ENCODE data around the gene IRF2BP2. TPM values are rescaled to one million over a fixed set of nuclear protein-coding genes. Genes with fewer than 3 reads are reported as not detected.
"Not testable (repeated sequence)": the region's sequence is repeated elsewhere in the genome, so short reads cannot be mapped to it uniquely, and the experiment has no call there.

Gene IRF2BP2
- total and polyA plus RNA-seq, 2 donors (not counting 1 experiment from before 2014, with no cell fraction given): 126 to 255 TPM

- no peak overlapping the region for H3K27ac Mint-ChIP-seq
- Histone ChIP-seq H4K20me1 (ENCODE audit: control insufficient read depth, insufficient read depth, low read length, poor library complexity, severe bottlenecking) (no peaks in the 10 kb centered on the region), H3K9ac (ENCODE audit: low read length) (no peak overlapping the region), H3K4me3 (ENCODE audit: control extremely low read depth in 1 of 5, extremely low read depth in 1 of 5, insufficient read depth in 1 of 5, low read depth in 2 of 5, low read length in 4 of 5) (no peak overlapping the region), H3K27me3 (replicated peaks in 1 of 4; ENCODE audit: control extremely low read depth in 1 of 4, control insufficient read depth in 3 of 4, insufficient read depth in 4 of 4, low read length in 3 of 4) (no peaks in the 10 kb centered on the region), H2AFZ (ENCODE audit: insufficient read depth, low read depth, low read length, poor library complexity, severe bottlenecking) (no peak overlapping the region), H3K9me3 (ENCODE audit: control extremely low read depth in 1 of 3, control insufficient read depth in 2 of 3, insufficient read depth in 1 of 3, low read length in 2 of 3) (no peaks in the 10 kb centered on the region), H3K79me2 (ENCODE audit: control insufficient read depth, insufficient read depth, low read length) (no peaks in the 10 kb centered on the region), H3K36me3 (replicated peaks in 1 of 2; ENCODE audit: control extremely low read depth in 1 of 2, control insufficient read depth in 1 of 2, extremely low read depth in 1 of 2, insufficient read depth in 2 of 2, low read length in 1 of 2) (no peaks in the 10 kb centered on the region), H3K4me1 (ENCODE audit: control insufficient read depth in 2 of 2, insufficient read depth in 2 of 2, low read length in 2 of 2) (no peaks in the 10 kb centered on the region), H3K27ac (ENCODE audit: low read length in 2 of 2) (no peak overlapping the region), H3K4me2 (replicated peaks; ENCODE audit: low read depth, low read length, poor library complexity, severe bottlenecking) (no peak overlapping the region)
- H3K27me3 Mint-ChIP-seq: no peaks in the 10 kb centered on the region
- no peaks in the 10 kb centered on the region for H3K9me3 Mint-ChIP-seq (ENCODE audit: insufficient read depth)
- TF ChIP-seq, protein P1, sequence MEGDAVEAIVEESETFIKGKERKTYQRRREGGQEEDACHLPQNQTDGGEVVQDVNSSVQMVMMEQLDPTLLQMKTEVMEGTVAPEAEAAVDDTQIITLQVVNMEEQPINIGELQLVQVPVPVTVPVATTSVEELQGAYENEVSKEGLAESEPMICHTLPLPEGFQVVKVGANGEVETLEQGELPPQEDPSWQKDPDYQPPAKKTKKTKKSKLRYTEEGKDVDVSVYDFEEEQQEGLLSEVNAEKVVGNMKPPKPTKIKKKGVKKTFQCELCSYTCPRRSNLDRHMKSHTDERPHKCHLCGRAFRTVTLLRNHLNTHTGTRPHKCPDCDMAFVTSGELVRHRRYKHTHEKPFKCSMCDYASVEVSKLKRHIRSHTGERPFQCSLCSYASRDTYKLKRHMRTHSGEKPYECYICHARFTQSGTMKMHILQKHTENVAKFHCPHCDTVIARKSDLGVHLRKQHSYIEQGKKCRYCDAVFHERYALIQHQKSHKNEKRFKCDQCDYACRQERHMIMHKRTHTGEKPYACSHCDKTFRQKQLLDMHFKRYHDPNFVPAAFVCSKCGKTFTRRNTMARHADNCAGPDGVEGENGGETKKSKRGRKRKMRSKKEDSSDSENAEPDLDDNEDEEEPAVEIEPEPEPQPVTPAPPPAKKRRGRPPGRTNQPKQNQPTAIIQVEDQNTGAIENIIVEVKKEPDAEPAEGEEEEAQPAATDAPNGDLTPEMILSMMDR (IDR thresholded peaks at IDR 0.05): no peak
- no peak for TF ChIP-seq EZH2 (IDR thresholded peaks at IDR 0.05; ENCODE audit: borderline replicate concordance, insufficient read depth, low read depth, low read length, poor library complexity, severe bottlenecking)
- H3K4me3 Mint-ChIP-seq: no peak overlapping the region
- 100% methylated on average over 2 of the region's 4 CpGs for WGBS (ENCODE audit: insufficient coverage)
- CTCF ChIA-PET: no interaction called here
- H3K4me1 Mint-ChIP-seq: no peaks in the 10 kb centered on the region
- intact Hi-C loops (cut with micrococcal nuclease): no loop called here
- POLR2A ChIA-PET: interaction anchor here (0.8 kb wide), 1 partner anchor 35 kb away, joined by 9 read pairs; no protein-coding TSS in a partner anchor
- DNase-seq: no peak
- ATAC-seq (ENCODE audit: low read depth): no peak
These were observed 30.0 kb upstream of the IRF2BP2 start for GRCh38 chr1:234639961-234640360.

DNA sequence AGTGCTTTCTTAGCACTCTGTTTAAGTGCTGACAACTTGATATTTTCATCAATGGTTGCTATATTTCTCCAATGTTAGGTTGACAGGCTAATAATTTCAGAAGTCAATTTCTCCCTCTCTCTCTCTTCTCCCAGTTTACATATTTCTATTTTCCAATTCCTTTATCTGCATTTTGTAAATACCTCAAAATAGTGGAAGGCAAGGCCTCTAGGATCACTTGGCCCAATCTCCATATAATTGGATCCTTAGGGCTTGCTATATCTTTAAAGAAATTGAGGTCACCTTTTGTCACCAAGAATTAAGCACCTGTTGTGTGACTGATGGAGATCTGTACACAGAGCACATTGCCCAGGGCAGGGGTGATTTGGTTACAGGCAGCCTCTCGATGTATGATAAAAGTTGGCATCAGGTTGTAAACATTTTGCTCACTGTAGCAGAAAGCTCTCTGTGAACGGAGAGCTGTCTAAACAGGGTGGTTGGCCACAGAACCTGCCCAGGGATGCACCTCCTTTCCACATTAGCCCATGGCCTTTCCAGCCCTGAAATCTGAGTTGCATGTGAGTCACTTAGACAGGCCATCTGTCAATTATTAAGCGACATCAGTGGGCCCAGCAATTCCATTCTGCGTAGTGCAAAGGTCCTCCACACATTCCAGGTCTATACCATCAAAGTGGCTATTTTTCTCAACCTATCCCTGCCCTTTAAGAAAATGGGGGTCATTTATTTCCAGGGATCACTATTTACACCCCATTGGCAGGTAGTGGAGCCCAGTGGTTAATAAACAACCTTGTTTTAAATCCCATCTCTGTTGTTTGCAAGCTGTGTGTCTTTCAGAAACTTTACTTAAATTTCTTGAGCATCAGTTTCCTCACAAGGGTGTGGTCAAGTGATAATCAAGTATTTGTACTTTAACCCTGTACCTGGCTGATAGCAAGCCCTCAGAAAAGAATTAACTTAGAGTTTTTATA is 29.1 kb upstream of the IRF2BP2 start:
- intact Hi-C loops (cut with micrococcal nuclease): no loop called here
- Histone ChIP-seq H4K20me1 (ENCODE audit: control insufficient read depth, insufficient read depth, low read length, poor library complexity, severe bottlenecking) (no peaks in the 10 kb centered on the region), H3K79me2 (ENCODE audit: control insufficient read depth, insufficient read depth, low read length) (no peaks in the 10 kb centered on the region), H3K4me3 (ENCODE audit: control extremely low read depth in 1 of 5, extremely low read depth in 1 of 5, insufficient read depth in 1 of 5, low read depth in 2 of 5, low read length in 4 of 5) (no peak overlapping the region), H3K9me3 (ENCODE audit: control extremely low read depth in 1 of 3, control insufficient read depth in 2 of 3, insufficient read depth in 1 of 3, low read length in 2 of 3) (no peaks in the 10 kb centered on the region), H3K4me1 (ENCODE audit: control insufficient read depth in 2 of 2, insufficient read depth in 2 of 2, low read length in 2 of 2) (no peaks in the 10 kb centered on the region), H2AFZ (ENCODE audit: insufficient read depth, low read depth, low read length, poor library complexity, severe bottlenecking) (no peak overlapping the region), H3K4me2 (replicated peaks; ENCODE audit: low read depth, low read length, poor library complexity, severe bottlenecking) (no peak overlapping the region), H3K36me3 (replicated peaks in 1 of 2; ENCODE audit: control extremely low read depth in 1 of 2, control insufficient read depth in 1 of 2, extremely low read depth in 1 of 2, insufficient read depth in 2 of 2, low read length in 1 of 2) (no peaks in the 10 kb centered on the region), H3K27me3 (replicated peaks in 1 of 4; ENCODE audit: control extremely low read depth in 1 of 4, control insufficient read depth in 3 of 4, insufficient read depth in 4 of 4, low read length in 3 of 4) (no peaks in the 10 kb centered on the region), H3K9ac (ENCODE audit: low read length) (no peak overlapping the region), H3K27ac (ENCODE audit: low read length in 2 of 2) (no peak overlapping the region)
- no peaks in the 10 kb centered on the region for H3K4me1 Mint-ChIP-seq
- ATAC-seq (ENCODE audit: low read depth): no peak
- H3K4me3 Mint-ChIP-seq: no peak overlapping the region
- H3K27ac Mint-ChIP-seq: no peak overlapping the region
- TF ChIP-seq, protein P1 (IDR thresholded peaks at IDR 0.05): no peak
- no peak for TF ChIP-seq EZH2 (IDR thresholded peaks at IDR 0.05; ENCODE audit: borderline replicate concordance, insufficient read depth, low read depth, low read length, poor library complexity, severe bottlenecking)
- DNase-seq: no peak
- CTCF ChIA-PET: no interaction called here
- no peaks in the 10 kb centered on the region for H3K27me3 Mint-ChIP-seq
- H3K9me3 Mint-ChIP-seq (ENCODE audit: insufficient read depth): no peaks in the 10 kb centered on the region
- 98% methylated on average over 4 of the region's 4 CpGs for WGBS (ENCODE audit: insufficient coverage)
- POLR2A ChIA-PET: no interaction called here

- H3K79me2 ChIP-seq (ENCODE audit: control insufficient read depth, insufficient read depth, low read length); H3K9ac ChIP-seq (ENCODE audit: low read length); H3K9me3 ChIP-seq (ENCODE audit: control extremely low read depth in 1 of 3, control insufficient read depth in 2 of 3, insufficient read depth in 1 of 3, low read length in 2 of 3); H2AFZ ChIP-seq (ENCODE audit: insufficient read depth, low read depth, low read length, poor library complexity, severe bottlenecking); H3K36me3 ChIP-seq (replicated peaks in 1 of 2; ENCODE audit: control extremely low read depth in 1 of 2, control insufficient read depth in 1 of 2, extremely low read depth in 1 of 2, insufficient read depth in 2 of 2, low read length in 1 of 2); H4K20me1 ChIP-seq (ENCODE audit: control insufficient read depth, insufficient read depth, low read length, poor library complexity, severe bottlenecking); CTCF ChIA-PET; ATAC-seq (ENCODE audit: low read depth); H3K4me1 ChIP-seq (ENCODE audit: control insufficient read depth in 2 of 2, insufficient read depth in 2 of 2, low read length in 2 of 2); H3K27me3 Mint-ChIP-seq; intact Hi-C loops (cut with micrococcal nuclease); H3K27ac Mint-ChIP-seq; H3K4me3 ChIP-seq (ENCODE audit: control extremely low read depth in 1 of 5, extremely low read depth in 1 of 5, insufficient read depth in 1 of 5, low read depth in 2 of 5, low read length in 4 of 5); H3K9me3 Mint-ChIP-seq (ENCODE audit: insufficient read depth); H3K4me3 Mint-ChIP-seq; POLR2A ChIA-PET; H3K4me1 Mint-ChIP-seq; H3K27me3 ChIP-seq (replicated peaks in 1 of 4; ENCODE audit: control extremely low read depth in 1 of 4, control insufficient read depth in 3 of 4, insufficient read depth in 4 of 4, low read length in 3 of 4); H3K4me2 ChIP-seq (replicated peaks; ENCODE audit: low read depth, low read length, poor library complexity, severe bottlenecking); DNase-seq; H3K27ac ChIP-seq (ENCODE audit: low read length in 2 of 2): not testable (repeated sequence)
- 96% methylated on average over 6 of the region's 9 CpGs for WGBS (ENCODE audit: insufficient coverage)
These were observed 24.9 kb upstream of the IRF2BP2 start for GRCh38 chr1:234634922-234635321.
